Esophagus squamous epithelium (tissue), 4 donors: ENCODE results near the gene ARL10.

ENCODE experiments used
- CTCF ChIP-seq, 6 experiments: fragments of 450-650 bp in 4 of 6; fragments of 200-600 bp in 2 of 6; sonication (generic) in 2 of 6; IDR thresholded peaks; one replicate each; pipeline ENCODE4 v1.5.1; 2016 to 2019; ENCODE audit warnings: antibody characterized with exemption in 6 of 6, mild to moderate bottlenecking in 4 of 6, moderate library complexity in 4 of 6
- POLR2A ChIP-seq, 4 donors: fragments of 450-650 bp; IDR thresholded peaks; one replicate each; pipeline ENCODE4 v1.6.1; 2017; ENCODE audit warnings: antibody characterized with exemption in 4 of 4, mild to moderate bottlenecking in 4 of 4, moderate library complexity in 3 of 4

DNA sequence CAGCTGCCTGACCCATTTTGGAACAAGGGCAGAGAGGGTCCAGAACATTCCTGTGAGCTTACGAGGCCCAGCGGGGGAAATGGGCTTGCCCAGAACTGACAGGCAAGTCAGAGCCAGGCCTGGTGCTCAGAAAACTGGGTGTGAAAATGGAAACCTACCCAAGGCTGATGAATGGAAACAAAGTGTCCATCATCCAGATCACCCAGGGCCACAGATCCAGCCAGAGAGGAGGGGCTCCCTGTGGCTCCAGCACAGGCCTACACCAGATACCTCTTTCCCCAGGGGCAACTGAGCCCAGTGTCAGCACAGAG, 47.9 kb downstream of the ARL10 start:
- TF ChIP-seq CTCF (IDR thresholded peaks at IDR 0.05) (no peak), POLR2A (IDR thresholded peaks at IDR 0.05) (no peak)
